ENCODE data around the gene JOSD2.

- TF ChIP-seq, protein P1, sequence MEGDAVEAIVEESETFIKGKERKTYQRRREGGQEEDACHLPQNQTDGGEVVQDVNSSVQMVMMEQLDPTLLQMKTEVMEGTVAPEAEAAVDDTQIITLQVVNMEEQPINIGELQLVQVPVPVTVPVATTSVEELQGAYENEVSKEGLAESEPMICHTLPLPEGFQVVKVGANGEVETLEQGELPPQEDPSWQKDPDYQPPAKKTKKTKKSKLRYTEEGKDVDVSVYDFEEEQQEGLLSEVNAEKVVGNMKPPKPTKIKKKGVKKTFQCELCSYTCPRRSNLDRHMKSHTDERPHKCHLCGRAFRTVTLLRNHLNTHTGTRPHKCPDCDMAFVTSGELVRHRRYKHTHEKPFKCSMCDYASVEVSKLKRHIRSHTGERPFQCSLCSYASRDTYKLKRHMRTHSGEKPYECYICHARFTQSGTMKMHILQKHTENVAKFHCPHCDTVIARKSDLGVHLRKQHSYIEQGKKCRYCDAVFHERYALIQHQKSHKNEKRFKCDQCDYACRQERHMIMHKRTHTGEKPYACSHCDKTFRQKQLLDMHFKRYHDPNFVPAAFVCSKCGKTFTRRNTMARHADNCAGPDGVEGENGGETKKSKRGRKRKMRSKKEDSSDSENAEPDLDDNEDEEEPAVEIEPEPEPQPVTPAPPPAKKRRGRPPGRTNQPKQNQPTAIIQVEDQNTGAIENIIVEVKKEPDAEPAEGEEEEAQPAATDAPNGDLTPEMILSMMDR (IDR thresholded peaks at IDR 0.05): no peak
- TF ChIP-seq POLR2A (IDR thresholded peaks at IDR 0.05): no peak
Measured at GRCh38 chr19:50510700-50511068, 307 bp downstream of the JOSD2 start.
